ENCODE results near the gene IGLL5.

DNA sequence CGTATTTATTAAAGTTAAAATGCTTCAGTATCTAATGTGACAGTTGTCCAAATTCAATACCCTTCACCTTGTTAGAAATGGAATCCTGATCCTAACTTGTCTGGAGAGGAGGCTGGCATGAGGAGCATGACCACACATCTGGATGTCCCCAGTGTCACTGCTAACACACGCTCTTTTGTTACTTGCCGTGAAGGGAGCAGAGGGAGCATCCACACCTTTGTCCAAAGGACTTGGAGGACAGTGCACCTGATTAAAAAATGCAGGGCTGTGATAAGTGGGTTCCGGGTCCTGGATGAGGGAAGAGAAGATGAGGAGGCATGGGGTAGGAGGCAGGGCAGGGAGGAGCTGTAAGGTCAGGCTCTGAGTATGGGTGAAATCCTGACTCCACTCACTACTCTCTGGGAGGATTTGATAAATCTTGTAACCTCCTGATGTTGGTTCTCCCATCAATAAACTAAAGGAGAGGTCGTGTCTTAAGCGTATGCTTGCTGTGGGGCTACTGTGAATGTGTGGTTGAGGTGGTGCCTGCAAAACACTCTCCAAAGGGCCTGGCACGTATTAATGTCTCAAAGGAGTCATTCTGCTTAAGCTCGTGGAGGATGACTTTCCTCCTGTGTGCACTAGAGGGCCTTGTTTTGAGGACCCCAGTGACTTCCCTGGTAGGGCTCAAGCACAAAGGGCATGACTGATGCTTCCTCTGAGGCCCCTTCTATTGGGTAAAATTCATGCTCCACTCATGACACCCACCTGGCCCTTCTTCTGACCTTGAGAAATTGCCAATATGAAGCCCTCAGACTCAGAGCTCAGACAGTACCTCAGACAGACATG lies 16.8 kb upstream of the IGLL5 start:
- TF ChIP-seq, protein P1, sequence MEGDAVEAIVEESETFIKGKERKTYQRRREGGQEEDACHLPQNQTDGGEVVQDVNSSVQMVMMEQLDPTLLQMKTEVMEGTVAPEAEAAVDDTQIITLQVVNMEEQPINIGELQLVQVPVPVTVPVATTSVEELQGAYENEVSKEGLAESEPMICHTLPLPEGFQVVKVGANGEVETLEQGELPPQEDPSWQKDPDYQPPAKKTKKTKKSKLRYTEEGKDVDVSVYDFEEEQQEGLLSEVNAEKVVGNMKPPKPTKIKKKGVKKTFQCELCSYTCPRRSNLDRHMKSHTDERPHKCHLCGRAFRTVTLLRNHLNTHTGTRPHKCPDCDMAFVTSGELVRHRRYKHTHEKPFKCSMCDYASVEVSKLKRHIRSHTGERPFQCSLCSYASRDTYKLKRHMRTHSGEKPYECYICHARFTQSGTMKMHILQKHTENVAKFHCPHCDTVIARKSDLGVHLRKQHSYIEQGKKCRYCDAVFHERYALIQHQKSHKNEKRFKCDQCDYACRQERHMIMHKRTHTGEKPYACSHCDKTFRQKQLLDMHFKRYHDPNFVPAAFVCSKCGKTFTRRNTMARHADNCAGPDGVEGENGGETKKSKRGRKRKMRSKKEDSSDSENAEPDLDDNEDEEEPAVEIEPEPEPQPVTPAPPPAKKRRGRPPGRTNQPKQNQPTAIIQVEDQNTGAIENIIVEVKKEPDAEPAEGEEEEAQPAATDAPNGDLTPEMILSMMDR (IDR thresholded peaks at IDR 0.05; ENCODE audit: low read depth, low read length), result peak; percentile 51
- no peak for TF ChIP-seq POLR2A (IDR thresholded peaks at IDR 0.05; ENCODE audit: extremely low read depth, insufficient read length)
